Measurements from ENCODE around the gene JAKMIP2. TPM values are rescaled to one million over a fixed set of nuclear protein-coding genes. Genes with fewer than 3 reads are reported as not detected.

Gene JAKMIP2
- polyA plus RNA-seq, 1 of the 3 experiments (the other 2 are of a cell fraction) = 2.1 TPM

DNA sequence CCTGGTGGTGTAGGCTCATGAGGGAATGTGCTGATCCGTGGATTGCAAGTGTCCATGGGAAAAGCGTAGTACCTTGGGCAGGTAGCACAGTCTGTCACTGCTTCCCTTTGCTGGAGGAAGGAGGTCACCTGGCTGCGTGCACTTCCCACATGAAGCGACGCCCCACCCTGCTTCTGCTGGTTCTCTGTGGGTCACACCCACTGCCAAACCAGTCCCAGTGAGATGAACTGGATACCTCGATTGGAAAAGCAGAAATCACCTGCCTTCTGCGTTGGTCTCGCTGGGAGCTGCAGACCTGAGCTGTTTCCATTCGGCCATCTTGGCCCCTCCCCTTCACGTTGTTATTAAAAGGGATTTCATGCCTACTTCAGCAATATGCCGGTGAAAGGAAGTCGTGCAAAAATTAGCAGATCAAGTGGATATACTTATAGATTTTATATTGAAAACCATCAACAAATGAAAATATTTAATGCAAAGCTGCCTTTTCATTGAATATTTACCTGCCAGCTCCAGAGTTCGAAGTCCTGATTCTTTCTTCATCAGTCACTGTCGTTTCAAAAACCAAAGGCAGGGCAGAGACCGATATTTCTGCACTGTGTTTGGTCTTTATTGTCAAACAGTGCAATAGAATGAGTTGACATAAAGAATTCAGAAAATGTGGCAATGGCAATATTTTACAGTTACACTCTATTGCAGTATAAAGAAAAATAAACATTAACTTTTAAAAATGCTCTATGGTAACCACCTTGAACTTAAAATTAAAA is 123.2 kb downstream of the JAKMIP2 start (continued):
- TF ChIP-seq, protein P1, sequence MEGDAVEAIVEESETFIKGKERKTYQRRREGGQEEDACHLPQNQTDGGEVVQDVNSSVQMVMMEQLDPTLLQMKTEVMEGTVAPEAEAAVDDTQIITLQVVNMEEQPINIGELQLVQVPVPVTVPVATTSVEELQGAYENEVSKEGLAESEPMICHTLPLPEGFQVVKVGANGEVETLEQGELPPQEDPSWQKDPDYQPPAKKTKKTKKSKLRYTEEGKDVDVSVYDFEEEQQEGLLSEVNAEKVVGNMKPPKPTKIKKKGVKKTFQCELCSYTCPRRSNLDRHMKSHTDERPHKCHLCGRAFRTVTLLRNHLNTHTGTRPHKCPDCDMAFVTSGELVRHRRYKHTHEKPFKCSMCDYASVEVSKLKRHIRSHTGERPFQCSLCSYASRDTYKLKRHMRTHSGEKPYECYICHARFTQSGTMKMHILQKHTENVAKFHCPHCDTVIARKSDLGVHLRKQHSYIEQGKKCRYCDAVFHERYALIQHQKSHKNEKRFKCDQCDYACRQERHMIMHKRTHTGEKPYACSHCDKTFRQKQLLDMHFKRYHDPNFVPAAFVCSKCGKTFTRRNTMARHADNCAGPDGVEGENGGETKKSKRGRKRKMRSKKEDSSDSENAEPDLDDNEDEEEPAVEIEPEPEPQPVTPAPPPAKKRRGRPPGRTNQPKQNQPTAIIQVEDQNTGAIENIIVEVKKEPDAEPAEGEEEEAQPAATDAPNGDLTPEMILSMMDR (IDR thresholded peaks at IDR 0.05) = no peak
- TF ChIP-seq, protein P2, sequence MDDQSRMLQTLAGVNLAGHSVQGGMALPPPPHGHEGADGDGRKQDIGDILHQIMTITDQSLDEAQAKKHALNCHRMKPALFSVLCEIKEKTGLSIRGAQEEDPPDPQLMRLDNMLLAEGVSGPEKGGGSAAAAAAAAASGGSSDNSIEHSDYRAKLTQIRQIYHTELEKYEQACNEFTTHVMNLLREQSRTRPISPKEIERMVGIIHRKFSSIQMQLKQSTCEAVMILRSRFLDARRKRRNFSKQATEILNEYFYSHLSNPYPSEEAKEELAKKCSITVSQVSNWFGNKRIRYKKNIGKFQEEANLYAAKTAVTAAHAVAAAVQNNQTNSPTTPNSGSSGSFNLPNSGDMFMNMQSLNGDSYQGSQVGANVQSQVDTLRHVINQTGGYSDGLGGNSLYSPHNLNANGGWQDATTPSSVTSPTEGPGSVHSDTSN (IDR thresholded peaks at IDR 0.05) = no peak

DNA sequence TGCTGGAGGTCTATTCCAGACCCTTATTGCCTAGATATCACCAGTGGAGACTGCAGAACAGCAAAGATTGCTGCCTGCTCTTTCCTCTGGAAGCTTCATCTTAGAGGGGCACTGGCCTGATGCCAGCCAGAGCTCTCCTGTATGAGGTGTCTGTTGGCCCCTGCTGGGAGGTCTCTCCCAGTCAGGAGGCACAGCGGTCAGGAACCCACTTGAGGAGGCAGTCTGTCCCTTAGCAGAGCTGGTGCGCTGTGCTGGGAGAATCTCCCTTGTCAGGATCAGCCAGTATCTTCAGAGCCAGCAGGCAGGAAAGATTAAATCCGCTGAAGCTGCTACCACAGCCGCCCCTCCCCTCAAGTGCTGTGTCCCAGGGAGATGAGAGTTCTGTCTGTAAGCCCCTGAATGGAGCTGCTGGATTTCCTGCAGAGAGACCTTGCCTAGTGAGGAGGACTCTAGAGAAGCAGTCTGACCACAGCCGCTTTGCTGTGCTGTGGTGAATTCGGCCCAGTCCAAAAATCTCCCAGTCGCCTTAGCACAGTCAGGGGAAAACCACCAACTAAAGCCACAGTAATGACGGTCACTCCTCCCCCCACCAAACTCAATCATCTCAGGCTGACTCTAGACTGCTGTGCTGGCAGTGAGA is 124.1 kb downstream of the JAKMIP2 start:
- TF ChIP-seq FOXJ3 (CRISPR knock-in tag; IDR thresholded peaks at IDR 0.05) (no peak), TAF1 (IDR thresholded peaks at IDR 0.05; ENCODE audit: borderline replicate concordance, low read depth, low read length) (no peak), ELF1 (IDR thresholded peaks at IDR 0.05) (no peak), MEF2A (IDR thresholded peaks at IDR 0.05; ENCODE audit: borderline replicate concordance, low read depth) (no peak), POLR2AphosphoS5 (IDR thresholded peaks at IDR 0.05; ENCODE audit: low read depth, low read length) (no peak), TEAD4 (IDR thresholded peaks at IDR 0.05; ENCODE audit: borderline replicate concordance, insufficient read depth) (no peak), YY1 (IDR thresholded peaks at IDR 0.05; ENCODE audit: low read depth) (no peak), SIN3A (IDR thresholded peaks at IDR 0.05; ENCODE audit: borderline replicate concordance, low read depth, low read length) (no peak), RXRA (IDR thresholded peaks at IDR 0.05; ENCODE audit: borderline replicate concordance, low read depth) (no peak), NRF1 (IDR thresholded peaks at IDR 0.05; ENCODE audit: low read depth, low read length) (no peak)
- H3K4me1 ChIP-seq (ENCODE audit: control insufficient read depth in 1 of 2, insufficient read depth in 2 of 2, low read depth in 1 of 2, low read length in 1 of 2) = no peaks in the 10 kb centered on the region
- H3K27ac ChIP-seq (ENCODE audit: low read depth in 2 of 2, low read length in 1 of 2) = no peak overlapping the region
- H3K4me3 ChIP-seq (ENCODE audit: low read depth in 2 of 2, low read length in 1 of 2) = no peak overlapping the region
- ChIA-PET CTCF (interaction anchor here (0.7 to 1.3 kb wide), 2 partner anchors 11 to 14 kb away, joined by 3 read pairs; no protein-coding TSS in a partner anchor), POLR2A (no interaction called here)
- no peak overlapping the region for H3K4me2 ChIP-seq
- H3F3A ChIP-seq (replicated peaks; ENCODE audit: insufficient read depth) = no peaks in the 10 kb centered on the region
- no peaks in the 10 kb centered on the region for H3K9me2 ChIP-seq
- H4K20me1 ChIP-seq (ENCODE audit: insufficient read depth) = no peaks in the 10 kb centered on the region
- H3K9me3 ChIP-seq = no peaks in the 10 kb centered on the region
- no peak for DNase-seq
- H3K79me2 ChIP-seq (ENCODE audit: insufficient read depth) = no peaks in the 10 kb centered on the region
- peaks cover 0 to 7% of the 10 kb centered on the region in 2 experiments for H3K36me3 ChIP-seq (replicated peaks in 1 of 2; ENCODE audit: control insufficient read depth in 1 of 2, insufficient read depth in 2 of 2, low read length in 1 of 2)
- 81% methylated on average over 5 of the region's 8 CpGs for WGBS (ENCODE audit: low lambda C conversion rate)
- no peak overlapping the region for H3K9ac ChIP-seq
- no peaks in the 10 kb centered on the region for H3K27me3 ChIP-seq (ENCODE audit: insufficient read depth)
- H2AFZ ChIP-seq (ENCODE audit: low read depth) = no peak overlapping the region
